ENCODE results near the gene TRAK1.

DNA sequence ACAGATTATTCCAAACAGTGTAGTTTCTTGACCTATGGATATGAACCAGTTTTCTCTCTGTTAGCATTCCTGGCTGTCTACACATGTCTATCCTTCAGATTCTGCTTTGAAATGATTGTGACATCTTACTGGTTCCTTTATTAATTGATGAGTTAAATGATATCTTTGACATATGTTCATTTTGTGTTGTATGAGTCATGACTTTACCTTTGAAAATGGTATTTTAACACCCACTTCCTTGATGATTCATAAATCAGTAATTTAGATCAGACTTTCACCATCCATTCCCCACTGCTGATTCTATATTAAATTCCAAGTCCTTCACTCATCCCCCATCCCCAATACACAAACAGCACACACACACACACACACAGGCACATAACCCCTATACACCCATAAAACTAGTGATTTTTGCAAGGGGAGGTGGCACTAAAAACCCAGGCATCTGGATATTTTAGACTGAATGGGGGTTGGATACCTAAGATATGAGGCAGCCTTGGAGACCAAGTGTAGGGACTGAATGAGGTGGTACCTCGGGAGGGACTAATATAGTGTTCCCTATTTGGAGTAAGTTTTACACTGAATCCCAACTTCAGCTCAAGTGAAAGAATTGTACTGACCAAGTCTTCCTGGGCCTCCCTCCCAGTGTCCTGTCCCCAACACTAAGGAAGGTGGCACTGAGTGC lies 165.1 kb downstream of the TRAK1 start:
- TF ChIP-seq FOXK2 (IDR thresholded peaks at IDR 0.05) (no peak), TARDBP (IDR thresholded peaks at IDR 0.05) (no peak), FOXM1 (IDR thresholded peaks at IDR 0.05; ENCODE audit: borderline replicate concordance) (no peak), BHLHE40 (IDR thresholded peaks at IDR 0.05; ENCODE audit: borderline replicate concordance) (no peak), ZNF384 (IDR thresholded peaks at IDR 0.05) (no peak), L3MBTL2 (conservative IDR thresholded peaks at IDR 0.05) (no peak), SP1 (IDR thresholded peaks at IDR 0.05) (no peak), ARNT (IDR thresholded peaks at IDR 0.05) (no peak), NFRKB (IDR thresholded peaks at IDR 0.05) (no peak), SUZ12 (IDR thresholded peaks at IDR 0.05) (no peak), ELF4 (IDR thresholded peaks at IDR 0.05) (no peak)
- TF ChIP-seq, protein P1, sequence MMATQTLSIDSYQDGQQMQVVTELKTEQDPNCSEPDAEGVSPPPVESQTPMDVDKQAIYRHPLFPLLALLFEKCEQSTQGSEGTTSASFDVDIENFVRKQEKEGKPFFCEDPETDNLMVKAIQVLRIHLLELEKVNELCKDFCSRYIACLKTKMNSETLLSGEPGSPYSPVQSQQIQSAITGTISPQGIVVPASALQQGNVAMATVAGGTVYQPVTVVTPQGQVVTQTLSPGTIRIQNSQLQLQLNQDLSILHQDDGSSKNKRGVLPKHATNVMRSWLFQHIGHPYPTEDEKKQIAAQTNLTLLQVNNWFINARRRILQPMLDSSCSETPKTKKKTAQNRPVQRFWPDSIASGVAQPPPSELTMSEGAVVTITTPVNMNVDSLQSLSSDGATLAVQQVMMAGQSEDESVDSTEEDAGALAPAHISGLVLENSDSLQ (IDR thresholded peaks at IDR 0.05) = no peak

Measured in HEK293T (cell line).